DND-41 (cell line): ENCODE results near the gene NUP214.
A peak's percentile ranks its signal among the peaks of the same experiment; 100 is the strongest.

Source experiments
- ATAC-seq: fragments of 200-7000 bp; cut with Tn5 transposase; 3 replicates; pipeline ENCODE4 v1.9.1; 2021; ENCODE audit warnings: low read depth; ENCODE audit not compliant: insufficient read depth
- DNase-seq: peaks from one replicate; pipeline ENCODE4 v3.0.0-alpha.2; 2020
- H2AFZ ChIP-seq: 2 replicates; pipeline ENCODE4 v1.6.0; 2012; ENCODE audit warnings: low read depth, low read length
- H3K27ac ChIP-seq: 2 replicates; pipeline ENCODE4 v1.5.1; 2012; ENCODE audit warnings: low read length, inconsistent platforms
- H3K27me3 ChIP-seq: fragments of 200-600 bp; sonication (generic); 2 replicates; pipeline ENCODE4 v1.6.0; 2012; ENCODE audit warnings: low read length, mild to moderate bottlenecking, inconsistent platforms; ENCODE audit not compliant: insufficient read depth, poor library complexity
- H3K36me3 ChIP-seq: 2 replicates; pipeline ENCODE4 v1.5.1; 2012; ENCODE audit warnings: low read length, inconsistent platforms; ENCODE audit not compliant: insufficient read depth
- H3K4me1 ChIP-seq: 2 replicates; pipeline ENCODE4 v1.5.1; 2012; ENCODE audit warnings: mild to moderate bottlenecking, low read length; ENCODE audit not compliant: insufficient read depth
- H3K4me2 ChIP-seq: 2 replicates; pipeline ENCODE4 v1.6.0; 2012; ENCODE audit warnings: mild to moderate bottlenecking, moderate library complexity, low read length, inconsistent platforms; ENCODE audit not compliant: insufficient read depth
- H3K4me3 ChIP-seq, 2 experiments: fragments of 200-600 bp in 1 of 2; shearing (Covaris generic) in 1 of 2; 2 replicates each; pipeline ENCODE4 v1.5.1; 2012 to 2016; ENCODE audit warnings: inconsistent platforms in 2 of 2, low read length in 2 of 2, mild to moderate bottlenecking in 2 of 2, low read depth in 1 of 2, moderate library complexity in 1 of 2
- H3K79me2 ChIP-seq: 2 replicates; pipeline ENCODE4 v1.6.0; 2012; ENCODE audit warnings: low read length, inconsistent platforms; ENCODE audit not compliant: insufficient read depth
- H3K9ac ChIP-seq: 2 replicates; pipeline ENCODE4 v1.6.0; 2012; ENCODE audit warnings: low read depth, mild to moderate bottlenecking, inconsistent platforms, low read length, moderate library complexity
- H3K9me3 ChIP-seq: 2 replicates; pipeline ENCODE4 v1.5.1; 2012; ENCODE audit warnings: low read length, moderate library complexity, mild to moderate bottlenecking, inconsistent platforms; ENCODE audit not compliant: insufficient read depth, severe bottlenecking
- H4K20me1 ChIP-seq: 2 replicates; pipeline ENCODE4 v1.6.0; 2012; ENCODE audit warnings: low read length; ENCODE audit not compliant: insufficient read depth
- EZH2 ChIP-seq: IDR thresholded peaks from 3 replicates; pipeline ENCODE4 v1.6.1; 2012; ENCODE audit warnings: borderline replicate concordance, low read depth, mild to moderate bottlenecking, moderate library complexity, low read length, inconsistent platforms; ENCODE audit not compliant: severe bottlenecking
- TF ChIP-seq, protein P1 (sequence below): IDR thresholded peaks from 2 replicates; pipeline ENCODE4 v1.5.1; 2012; ENCODE audit warnings: borderline replicate concordance, low read length, moderate library complexity, mild to moderate bottlenecking; ENCODE audit not compliant: poor library complexity, severe bottlenecking; ENCODE audit errors: extremely low read depth

NUP214 gene

DNA sequence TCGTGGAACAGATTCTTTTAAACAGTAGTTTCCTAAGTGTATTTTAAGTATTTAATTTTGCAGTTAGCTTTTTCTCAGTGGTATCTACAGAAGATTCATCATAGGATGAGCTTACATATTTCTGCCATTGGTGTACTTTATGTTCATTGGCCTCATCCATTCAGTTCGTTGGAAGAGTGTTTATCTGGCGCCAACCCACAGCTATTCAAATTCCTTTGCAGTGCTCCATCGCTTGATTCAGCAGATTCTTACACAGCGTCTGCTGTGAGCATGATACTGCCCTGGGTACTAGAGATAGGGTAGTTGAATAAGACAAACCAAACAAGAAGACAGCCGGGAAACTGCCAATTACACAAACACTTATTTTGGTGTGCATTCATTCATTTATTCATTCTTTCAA is 55.1 kb downstream of the NUP214 start:
- H3K4me2 ChIP-seq = no peak overlapping the region
- H3K9ac ChIP-seq = no peak overlapping the region
- H2AFZ ChIP-seq = no peak overlapping the region
- no peak for DNase-seq
- H3K27me3 ChIP-seq = no peaks in the 10 kb centered on the region
- H3K36me3 ChIP-seq = peaks cover 63% of the 10 kb centered on the region
- H4K20me1 ChIP-seq = 0 out of 2 replicates have a peak, but pooled peaks cover 3% of the 10 kb centered on the region
- no peak for ATAC-seq
- H3K79me2 ChIP-seq = 0 out of 2 replicates have a peak, but pooled peaks cover 2% of the 10 kb centered on the region
- no peaks in the 10 kb centered on the region for H3K9me3 ChIP-seq
- TF ChIP-seq, protein P1, sequence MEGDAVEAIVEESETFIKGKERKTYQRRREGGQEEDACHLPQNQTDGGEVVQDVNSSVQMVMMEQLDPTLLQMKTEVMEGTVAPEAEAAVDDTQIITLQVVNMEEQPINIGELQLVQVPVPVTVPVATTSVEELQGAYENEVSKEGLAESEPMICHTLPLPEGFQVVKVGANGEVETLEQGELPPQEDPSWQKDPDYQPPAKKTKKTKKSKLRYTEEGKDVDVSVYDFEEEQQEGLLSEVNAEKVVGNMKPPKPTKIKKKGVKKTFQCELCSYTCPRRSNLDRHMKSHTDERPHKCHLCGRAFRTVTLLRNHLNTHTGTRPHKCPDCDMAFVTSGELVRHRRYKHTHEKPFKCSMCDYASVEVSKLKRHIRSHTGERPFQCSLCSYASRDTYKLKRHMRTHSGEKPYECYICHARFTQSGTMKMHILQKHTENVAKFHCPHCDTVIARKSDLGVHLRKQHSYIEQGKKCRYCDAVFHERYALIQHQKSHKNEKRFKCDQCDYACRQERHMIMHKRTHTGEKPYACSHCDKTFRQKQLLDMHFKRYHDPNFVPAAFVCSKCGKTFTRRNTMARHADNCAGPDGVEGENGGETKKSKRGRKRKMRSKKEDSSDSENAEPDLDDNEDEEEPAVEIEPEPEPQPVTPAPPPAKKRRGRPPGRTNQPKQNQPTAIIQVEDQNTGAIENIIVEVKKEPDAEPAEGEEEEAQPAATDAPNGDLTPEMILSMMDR = no peak
- no peaks in the 10 kb centered on the region for H3K4me1 ChIP-seq
- no peak overlapping the region for H3K27ac ChIP-seq
- no peak overlapping the region for H3K4me3 ChIP-seq

- H3K27me3 ChIP-seq = no peaks in the 10 kb centered on the region
- H4K20me1 ChIP-seq = 0 out of 2 replicates have a peak, but pooled peaks cover 3% of the 10 kb centered on the region
- H3K4me1 ChIP-seq = no peaks in the 10 kb centered on the region
- H3K36me3 ChIP-seq = peaks cover 57% of the 10 kb centered on the region
- no peaks in the 10 kb centered on the region for H3K9me3 ChIP-seq
- H3K9ac ChIP-seq = no peak overlapping the region
- ATAC-seq (no peak), DNase-seq (no peak)
- H3K4me2 ChIP-seq = no peak overlapping the region
- H3K4me3 ChIP-seq = no peak overlapping the region
- H3K27ac ChIP-seq = no peak overlapping the region
- H2AFZ ChIP-seq = no peak overlapping the region
- no peak for TF ChIP-seq EZH2
- TF ChIP-seq, protein P1 = peak; percentile 43
- H3K79me2 ChIP-seq = 0 out of 2 replicates have a peak, but pooled peaks cover 2% of the 10 kb centered on the region
Observed at GRCh38 chr9:131181091-131181681, 55.8 kb downstream of the NUP214 start.

- DNase-seq = no peak
- TF ChIP-seq, protein P1 = no peak
- TF ChIP-seq EZH2 = no peak
- H3K36me3 ChIP-seq = peaks cover 57% of the 10 kb centered on the region
Observed at GRCh38 chr9:131185924-131186323, 60.5 kb downstream of the NUP214 start.

DNA sequence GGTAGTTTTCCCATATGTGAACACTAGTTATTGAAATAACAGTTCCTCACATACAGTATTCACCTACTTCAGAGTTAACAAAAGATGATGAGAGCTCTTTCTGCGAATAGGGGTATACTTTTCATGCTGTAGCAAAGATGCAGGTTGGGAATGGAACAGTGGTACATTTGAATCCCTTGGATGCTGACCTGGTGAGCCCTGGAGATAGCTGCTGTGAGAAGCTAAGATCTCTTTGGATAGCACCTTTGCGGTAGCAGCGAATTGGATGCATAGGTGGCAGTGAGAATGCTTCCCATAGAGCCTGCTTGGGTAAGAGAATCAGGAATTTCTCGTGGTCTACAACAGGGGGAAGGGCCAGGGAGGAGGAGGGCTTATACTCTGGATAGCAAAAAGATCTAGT is 61.2 kb downstream of the NUP214 start:
- Histone ChIP-seq H3K9me3 (no peaks in the 10 kb centered on the region), H2AFZ (no peak overlapping the region), H3K4me3 (no peak overlapping the region), H3K27ac (no peak overlapping the region), H3K9ac (no peak overlapping the region), H3K79me2 (no peaks in the 10 kb centered on the region), H3K36me3 (peaks cover 54% of the 10 kb centered on the region), H4K20me1 (no peaks in the 10 kb centered on the region), H3K4me2 (no peak overlapping the region), H3K27me3 (no peaks in the 10 kb centered on the region), H3K4me1 (no peaks in the 10 kb centered on the region)
- TF ChIP-seq, protein P1 = no peak
- TF ChIP-seq EZH2 = no peak
- ATAC-seq = no peak
- no peak for DNase-seq

More at GRCh38 chr9:131185924-131186323, 60.5 kb downstream of the NUP214 start:
- Histone ChIP-seq H3K4me3 (no peak overlapping the region), H3K27ac (no peak overlapping the region), H3K4me1 (no peaks in the 10 kb centered on the region), H2AFZ (no peak overlapping the region), H3K4me2 (no peak overlapping the region), H3K9me3 (no peaks in the 10 kb centered on the region), H4K20me1 (no peaks in the 10 kb centered on the region), H3K9ac (no peak overlapping the region), H3K27me3 (no peaks in the 10 kb centered on the region), H3K79me2 (0 out of 2 replicates have a peak, but pooled peaks cover 2% of the 10 kb centered on the region)
- no peak for ATAC-seq
